HG03280 (cell line): ENCODE data around the gene NDUFS2.
A peak's percentile ranks its signal among the peaks of the same experiment; 100 is the strongest.

Experiments
- ATAC-seq: cut with Tn5 transposase; IDR thresholded peaks from one replicate; pipeline ENCODE4 v1.9.1; 2021; ENCODE audit warnings: mild to moderate bottlenecking, moderate library complexity; ENCODE audit not compliant: unreplicated experiment

NDUFS2 gene

GRCh38 chr1:161193561-161194235, 8.5 kb upstream of the NDUFS2 start:
- ATAC-seq: no peak

- no peak for ATAC-seq
Observed at GRCh38 chr1:161195171-161195570, 7.0 kb upstream of the NDUFS2 start.

- no peak for ATAC-seq
Observed at GRCh38 chr1:161196111-161196510, 6.1 kb upstream of the NDUFS2 start.

GRCh38 chr1:161196521-161197451, 5.4 kb upstream of the NDUFS2 start:
- no peak for ATAC-seq

GRCh38 chr1:161197560-161198193, 4.5 kb upstream of the NDUFS2 start:
- no peak for ATAC-seq

GRCh38 chr1:161198194-161198896, 3.8 kb upstream of the NDUFS2 start:
- no peak for ATAC-seq

GRCh38 chr1:161198897-161199431, 3.2 kb upstream of the NDUFS2 start, which contains the start of gene ADAMTS4:
Gene ADAMTS4, minus strand, starts transcription at chr1:161199054. Its CDS starts 427 bp downstream, at chr1:161198627.
- ATAC-seq: no peak

- ATAC-seq: no peak
Observed at GRCh38 chr1:161199506-161200139, 2.5 kb upstream of the NDUFS2 start.

- ATAC-seq: no peak
Observed at GRCh38 chr1:161200421-161200991, 1.7 kb upstream of the NDUFS2 start.

GRCh38 chr1:161200992-161201835, 953 bp upstream of the NDUFS2 start:
- ATAC-seq: no peak

- ATAC-seq: no peak
Observed at GRCh38 chr1:161206411-161207140, 4.4 kb downstream of the NDUFS2 start.

- no peak for ATAC-seq
Observed at GRCh38 chr1:161207173-161207572, 5.0 kb downstream of the NDUFS2 start.

GRCh38 chr1:161209790-161210409, 7.7 kb downstream of the NDUFS2 start:
- ATAC-seq: no peak

GRCh38 chr1:161214369-161214768, 12.2 kb downstream of the NDUFS2 start:
- ATAC-seq: no peak

GRCh38 chr1:161215076-161215475, 12.9 kb downstream of the NDUFS2 start, which contains the start of gene FCER1G:
Gene FCER1G, plus strand, starts transcription at chr1:161215295. Its CDS starts 27 bp downstream, at chr1:161215322.
- no peak for ATAC-seq

GRCh38 chr1:161216945-161217712, 15.0 kb downstream of the NDUFS2 start:
- ATAC-seq: peak; percentile 70

- no peak for ATAC-seq
Observed at GRCh38 chr1:161217831-161218230, 15.7 kb downstream of the NDUFS2 start.
